EL (cell line): Measurements from ENCODE around the gene HCK.

Source experiments
- DNase-seq: peaks from one replicate; pipeline ENCODE4 v3.0.0-alpha.2; 2016

Gene HCK

DNA sequence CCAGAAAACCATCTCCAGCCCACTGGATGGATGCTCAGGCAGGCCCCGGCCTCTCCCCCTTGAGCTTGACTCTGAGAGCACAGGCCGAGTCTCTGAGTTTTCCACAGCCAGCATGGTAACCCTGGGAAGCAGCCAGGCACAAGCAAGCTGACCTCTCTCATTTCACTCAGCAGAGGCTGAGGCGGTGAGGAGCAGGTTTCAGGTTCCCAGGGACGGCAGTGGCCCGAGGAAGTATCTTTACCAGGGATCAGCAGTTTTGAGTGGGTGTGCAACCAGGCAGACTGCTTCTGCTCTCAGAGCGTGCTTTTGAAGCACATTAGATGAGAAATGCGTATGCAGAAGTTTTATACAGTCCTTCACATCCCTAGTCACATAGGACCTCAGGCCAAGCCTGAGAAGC lies 12.6 kb downstream of the HCK start:
- no peak for DNase-seq

DNA sequence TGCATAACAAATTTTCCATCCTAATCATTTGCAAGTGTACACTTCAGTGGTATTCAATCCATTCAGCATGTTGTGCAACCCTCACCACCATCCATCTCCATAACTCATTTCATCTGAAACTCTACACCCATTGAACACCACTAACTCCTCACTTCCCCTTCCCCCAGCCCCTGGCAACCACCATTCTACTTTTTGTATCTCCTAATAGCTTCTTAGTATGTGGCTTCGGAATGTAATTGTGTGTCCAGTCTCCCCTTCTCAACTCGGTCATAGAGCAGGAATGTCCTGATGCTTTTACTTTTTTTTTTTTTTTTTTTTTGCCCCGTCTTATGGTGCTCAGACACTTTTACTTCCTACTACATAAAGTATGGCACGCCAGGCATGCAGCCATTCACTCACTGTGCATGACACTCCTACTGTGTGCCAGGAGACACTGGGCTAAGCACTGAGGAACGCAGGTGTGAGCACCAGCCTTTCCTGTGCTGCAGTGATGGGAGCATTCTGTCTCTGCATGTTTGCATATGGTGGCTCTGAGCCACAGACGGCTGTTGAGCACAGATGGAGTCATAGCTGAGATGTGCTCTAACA lies 15.3 kb downstream of the HCK start:
- peak; percentile 95 for DNase-seq

DNA sequence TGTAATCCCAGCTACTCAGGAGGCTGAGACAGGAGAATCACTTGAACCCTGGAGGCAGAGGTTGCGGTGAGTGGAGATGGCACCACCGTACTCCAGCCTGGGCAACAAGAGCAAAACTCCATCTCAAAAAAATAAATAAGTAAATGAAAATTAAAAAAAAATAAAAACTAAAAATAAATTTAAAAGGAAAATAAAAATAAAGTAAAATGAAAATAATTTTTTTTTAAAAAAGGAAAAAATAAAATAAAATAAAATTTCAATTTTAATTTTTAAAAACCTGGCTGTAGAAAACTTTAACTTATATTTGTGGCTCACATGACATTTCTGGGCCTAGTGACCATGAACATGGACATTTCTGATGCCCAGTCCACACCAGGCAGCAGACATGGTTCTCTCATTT lies 16.1 kb downstream of the HCK start:
- DNase-seq: no peak

DNA sequence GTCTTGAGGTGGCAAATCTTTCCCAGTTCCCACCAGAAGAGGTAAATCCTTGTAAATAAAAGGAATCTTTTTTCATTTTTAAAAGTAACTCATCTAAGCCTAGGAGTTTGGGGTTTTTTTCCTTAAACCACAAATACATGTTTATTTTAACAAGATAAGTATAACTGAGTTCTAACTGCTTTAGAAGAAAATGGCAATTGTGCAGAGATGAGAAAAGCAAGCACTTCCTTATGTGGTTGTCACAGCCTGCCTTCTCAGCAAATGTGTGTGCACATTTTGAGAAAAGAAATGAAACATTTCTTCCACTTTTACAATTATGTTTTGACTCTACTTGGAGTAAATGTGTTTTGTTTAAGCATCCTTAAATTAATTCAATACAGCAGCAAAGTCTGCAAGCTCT lies 17.7 kb downstream of the HCK start:
- DNase-seq: no peak

DNA sequence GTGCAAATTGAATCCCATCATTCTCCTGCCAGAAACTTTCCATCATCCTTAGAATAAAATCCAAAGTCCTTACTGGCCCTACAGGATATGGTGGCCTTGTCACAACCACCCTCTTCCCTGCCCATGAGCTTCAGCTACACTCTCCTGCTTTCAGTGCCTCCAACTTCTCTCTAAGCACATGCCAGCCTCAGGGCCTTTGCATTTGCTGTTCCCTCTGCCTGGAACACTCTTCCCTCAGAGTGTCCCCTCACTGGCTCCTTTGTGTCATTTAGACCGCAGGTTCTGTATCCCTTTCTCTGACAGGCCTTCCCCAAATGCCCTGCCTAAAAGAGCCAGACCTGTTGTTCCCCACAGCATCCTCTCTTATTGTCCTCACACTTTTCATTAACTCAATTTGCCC lies 18.2 kb downstream of the HCK start:
- no peak for DNase-seq

DNA sequence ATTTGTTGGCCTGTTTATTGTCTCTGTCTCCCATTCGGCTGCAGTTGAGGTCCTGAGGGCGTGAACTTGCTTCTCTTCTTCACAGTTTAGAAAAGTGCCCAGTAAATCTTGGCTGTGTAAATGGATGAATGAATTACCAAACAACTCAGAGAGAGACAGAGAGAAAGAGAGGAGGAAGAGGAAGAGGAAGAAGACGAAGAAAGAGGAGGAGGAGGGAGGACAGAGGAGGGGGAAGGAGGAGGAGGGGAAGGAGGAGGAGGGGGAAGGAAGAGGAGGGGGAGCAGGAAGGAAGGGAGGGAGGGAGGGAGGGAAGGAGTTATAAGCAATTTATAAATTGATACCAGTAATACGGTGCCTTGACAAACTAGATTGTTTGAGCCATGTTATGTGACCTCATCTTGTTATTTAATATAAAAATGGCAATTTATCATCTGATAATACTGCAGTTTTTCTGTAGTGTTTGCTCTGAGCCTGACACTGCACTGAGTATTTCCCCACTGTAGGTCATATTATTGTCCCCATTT lies 18.7 kb downstream of the HCK start:
- DNase-seq: no peak

DNA sequence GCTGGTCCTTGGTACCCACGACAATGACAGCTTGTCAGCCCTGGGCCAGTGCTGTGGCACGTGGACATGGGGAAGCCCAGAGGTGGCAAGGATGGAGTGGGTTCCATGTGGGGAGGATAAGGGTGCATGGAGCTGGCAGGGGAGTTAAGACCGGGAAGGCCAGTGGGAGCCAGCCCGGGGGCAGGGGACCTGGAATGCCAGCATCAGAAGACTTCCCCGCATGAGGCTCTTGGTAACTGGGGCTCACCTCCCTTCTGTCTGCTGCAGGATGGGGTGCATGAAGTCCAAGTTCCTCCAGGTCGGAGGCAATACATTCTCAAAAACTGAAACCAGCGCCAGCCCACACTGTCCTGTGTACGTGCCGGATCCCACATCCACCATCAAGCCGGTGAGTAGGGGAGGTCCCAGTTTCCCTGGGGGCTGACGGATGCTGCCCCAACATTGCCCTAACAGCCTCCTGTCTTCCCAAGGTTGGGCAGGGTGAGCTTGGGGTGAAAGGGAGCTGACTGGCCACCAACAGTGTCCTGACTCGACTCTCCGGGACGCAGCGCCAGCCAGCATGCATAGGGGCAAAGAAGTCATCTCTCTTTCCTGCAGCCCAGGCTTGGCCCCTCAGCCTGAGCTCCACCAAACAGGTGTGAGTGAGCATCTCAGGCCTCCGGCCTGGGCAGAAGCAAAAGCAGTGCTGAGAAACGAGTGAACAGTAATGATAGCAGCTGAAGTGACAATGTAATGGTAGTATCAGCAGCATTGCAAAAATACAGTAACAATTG lies 19.5 kb downstream of the HCK start:
- DNase-seq: no peak

DNA sequence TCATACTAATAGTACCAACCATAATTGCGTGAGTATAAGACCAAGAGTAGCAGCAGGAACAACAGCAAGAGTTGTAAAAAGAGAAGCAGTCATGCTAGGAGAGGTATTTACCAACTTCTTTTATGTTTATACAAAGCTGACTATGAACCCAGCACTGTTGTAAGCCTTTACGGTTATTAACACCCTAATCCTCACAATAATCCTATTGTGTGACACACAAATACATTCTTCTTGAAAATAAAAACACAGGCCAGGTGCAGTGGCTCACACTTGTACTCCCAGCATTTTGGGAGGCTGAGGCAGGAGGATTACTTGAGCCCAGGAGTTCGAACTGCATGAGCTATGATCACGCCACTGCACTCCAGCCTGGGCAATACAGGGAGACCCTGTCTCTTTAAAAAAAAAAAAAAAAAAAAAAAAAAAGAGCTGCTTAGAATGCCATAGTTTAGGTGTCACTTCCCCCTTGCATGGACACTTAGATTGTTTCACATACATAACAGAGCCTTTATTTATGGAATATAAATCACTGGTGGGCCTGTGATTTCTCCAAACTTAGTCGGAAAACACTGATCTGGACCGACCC lies 20.2 kb downstream of the HCK start:
- peak; percentile 19 for DNase-seq

DNA sequence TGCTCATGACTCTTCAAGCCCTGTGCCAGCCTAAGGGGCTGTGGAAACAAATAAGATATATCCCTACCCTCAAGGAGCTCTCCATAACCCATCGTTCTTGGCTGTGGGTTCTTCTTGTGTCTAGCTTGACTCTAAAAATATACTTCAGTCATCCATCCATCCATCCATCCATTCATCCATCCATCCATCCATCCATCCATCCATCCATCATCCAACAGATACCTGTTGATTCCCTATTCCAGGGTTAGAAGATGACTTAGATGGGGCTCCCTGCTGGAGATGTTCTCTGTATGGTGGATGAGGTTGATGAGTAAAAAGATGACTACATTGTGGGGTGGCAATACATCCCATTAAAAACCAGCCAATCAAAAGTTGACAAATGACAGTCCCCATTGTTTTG lies 23.5 kb downstream of the HCK start:
- no peak for DNase-seq

DNA sequence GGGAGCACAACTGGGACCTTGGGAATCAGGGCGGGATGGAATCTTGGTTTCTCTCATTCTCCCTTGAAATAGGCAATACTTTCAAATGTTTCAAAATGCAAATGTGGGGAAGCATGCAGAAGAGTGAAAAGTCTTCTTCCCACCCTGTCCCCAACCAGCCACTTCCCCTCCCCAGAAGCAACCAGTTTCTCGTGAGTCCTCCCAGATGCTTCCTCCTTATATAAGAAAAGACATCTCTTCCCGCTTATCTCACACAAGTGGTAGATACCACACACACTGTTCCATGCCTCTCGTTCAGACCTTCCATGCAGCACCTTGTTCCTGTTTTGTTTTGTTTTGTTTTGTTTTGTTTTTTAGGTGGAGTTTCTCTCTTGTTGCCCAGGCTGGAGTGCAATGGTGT lies 25.1 kb downstream of the HCK start:
- no peak for DNase-seq

DNA sequence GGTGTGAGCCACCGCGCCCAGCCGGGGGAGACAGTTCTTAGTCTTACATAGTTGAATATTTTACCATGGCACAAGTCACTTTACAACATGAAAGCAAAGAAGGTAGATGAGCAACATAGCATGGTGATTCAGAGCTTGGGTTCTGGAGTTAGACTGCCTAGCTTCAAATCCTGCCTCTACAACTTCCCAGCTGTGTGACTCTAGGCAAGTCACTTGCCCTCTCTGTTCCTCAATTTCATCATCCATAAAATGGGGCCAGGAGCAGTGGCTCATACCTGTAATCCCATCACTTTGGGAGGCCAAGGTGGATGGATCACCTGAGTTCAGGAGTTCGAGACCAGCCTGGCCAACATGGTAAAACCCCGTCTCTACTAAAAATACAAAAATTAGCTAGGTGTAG lies 26.3 kb downstream of the HCK start:
- no peak for DNase-seq

DNA sequence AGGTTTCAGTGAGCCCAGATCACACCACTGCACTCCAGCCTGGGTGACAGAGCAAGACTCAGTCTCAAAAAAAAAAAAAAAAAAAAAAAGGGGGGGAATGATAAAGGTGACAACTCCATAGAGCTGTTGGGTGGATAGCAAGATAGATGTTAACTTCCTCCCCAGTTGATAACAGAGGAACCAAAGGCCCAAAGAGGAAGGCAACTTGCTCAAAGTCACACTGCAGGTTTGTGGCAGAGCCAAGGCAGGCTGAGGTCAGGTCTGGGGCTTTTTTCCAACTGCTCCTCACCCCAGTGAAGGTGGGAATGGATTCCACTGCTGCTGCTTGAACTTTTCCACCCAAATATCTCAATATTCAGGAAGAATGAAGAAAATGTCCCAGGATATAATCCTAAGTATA lies 26.7 kb downstream of the HCK start:
- no peak for DNase-seq

DNA sequence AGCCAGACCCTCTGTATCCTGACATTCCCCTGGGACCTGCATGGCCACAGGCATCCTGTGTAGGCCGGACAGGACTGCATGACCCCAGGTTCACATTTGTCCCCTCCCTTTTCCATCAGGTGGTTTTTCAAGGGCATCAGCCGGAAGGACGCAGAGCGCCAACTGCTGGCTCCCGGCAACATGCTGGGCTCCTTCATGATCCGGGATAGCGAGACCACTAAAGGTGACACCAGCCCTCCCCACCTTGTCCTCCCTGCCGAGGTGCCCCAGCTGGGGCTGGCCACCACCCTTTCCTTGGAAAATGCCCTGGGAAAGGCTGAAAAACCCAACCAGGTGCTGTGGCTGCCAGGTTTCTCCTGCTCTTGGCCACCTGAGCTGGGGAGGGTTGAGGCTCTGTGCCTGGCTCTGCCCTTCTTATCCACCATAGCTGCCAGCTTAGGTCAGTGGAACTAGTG lies 27.6 kb downstream of the HCK start:
- no peak for DNase-seq

DNA sequence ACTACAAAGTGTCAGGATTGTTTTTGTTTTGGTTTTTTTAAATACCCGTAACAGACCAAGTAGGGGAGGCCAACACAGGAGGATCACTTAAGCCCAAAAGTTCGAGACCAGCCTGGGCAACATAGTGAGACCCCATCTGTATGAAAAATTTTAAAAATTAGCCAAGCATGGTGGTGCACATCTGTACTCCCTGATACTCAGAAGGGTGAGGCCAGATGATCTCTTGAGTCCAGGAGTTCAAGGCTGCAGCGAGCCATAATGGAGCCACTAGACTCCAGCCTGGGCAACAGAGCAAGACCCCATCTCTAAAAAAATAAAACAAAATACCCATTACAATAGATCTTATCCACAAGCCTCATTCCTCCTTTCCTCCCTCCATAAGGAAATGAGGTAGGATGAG lies 28.7 kb downstream of the HCK start:
- no peak for DNase-seq

DNA sequence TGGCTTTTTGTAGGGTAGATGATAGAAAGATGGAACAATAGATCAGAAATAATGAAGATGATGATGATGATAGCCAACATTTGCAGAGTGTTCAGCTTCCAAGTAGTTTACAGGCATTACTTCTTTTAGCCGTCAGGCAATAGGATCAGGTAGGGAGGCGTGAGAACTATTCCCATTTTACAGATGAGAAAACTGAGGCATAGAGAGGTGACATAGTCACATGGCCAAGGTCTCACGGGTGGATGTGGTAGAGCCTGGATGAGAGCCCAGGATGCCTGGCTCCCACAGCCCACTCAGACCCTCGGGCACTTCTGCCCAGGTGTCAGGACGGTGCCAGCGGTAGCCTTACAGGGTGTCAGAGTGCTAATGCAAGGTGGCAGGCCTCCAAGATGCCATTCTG lies 31.4 kb downstream of the HCK start:
- DNase-seq: no peak

DNA sequence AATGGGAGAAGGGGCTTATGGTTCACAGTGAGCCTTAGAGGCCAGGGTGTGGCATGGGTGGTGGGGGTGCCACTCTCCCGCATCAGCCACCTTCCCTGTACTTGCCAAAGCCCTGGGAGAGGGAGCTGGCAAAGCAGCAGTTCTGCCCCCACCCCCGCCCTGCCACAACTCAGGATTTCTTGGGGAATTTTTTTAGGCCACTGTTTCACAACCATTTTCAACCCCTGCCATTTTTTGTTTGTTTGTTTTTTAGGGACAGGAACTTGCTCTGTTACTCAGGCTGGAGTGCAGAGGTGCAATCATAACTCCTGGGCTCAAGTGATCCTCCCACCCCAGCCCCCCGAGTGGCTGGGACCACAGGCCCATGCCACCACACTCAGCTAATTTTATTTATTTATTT lies 35.0 kb downstream of the HCK start:
- no peak for DNase-seq

DNA sequence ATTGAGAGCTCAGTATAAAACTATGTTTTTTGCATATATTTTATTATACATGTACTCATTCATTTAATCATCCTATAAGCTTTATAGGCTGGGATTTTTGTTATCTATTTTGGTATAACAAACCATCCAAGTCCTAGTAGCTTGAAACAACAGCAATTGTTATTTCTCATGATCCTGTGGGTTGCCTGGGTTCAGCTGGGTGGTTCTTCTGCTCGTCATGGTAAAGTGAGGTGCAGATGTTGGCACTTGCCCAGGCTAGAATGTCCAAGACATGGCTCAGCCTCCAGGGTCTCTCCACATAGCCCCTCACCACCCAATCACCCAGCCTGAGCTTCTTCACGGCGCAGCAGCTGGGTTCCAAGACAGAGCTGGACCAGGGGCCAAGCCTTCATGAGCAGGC lies 36.7 kb downstream of the HCK start:
- DNase-seq: no peak

DNA sequence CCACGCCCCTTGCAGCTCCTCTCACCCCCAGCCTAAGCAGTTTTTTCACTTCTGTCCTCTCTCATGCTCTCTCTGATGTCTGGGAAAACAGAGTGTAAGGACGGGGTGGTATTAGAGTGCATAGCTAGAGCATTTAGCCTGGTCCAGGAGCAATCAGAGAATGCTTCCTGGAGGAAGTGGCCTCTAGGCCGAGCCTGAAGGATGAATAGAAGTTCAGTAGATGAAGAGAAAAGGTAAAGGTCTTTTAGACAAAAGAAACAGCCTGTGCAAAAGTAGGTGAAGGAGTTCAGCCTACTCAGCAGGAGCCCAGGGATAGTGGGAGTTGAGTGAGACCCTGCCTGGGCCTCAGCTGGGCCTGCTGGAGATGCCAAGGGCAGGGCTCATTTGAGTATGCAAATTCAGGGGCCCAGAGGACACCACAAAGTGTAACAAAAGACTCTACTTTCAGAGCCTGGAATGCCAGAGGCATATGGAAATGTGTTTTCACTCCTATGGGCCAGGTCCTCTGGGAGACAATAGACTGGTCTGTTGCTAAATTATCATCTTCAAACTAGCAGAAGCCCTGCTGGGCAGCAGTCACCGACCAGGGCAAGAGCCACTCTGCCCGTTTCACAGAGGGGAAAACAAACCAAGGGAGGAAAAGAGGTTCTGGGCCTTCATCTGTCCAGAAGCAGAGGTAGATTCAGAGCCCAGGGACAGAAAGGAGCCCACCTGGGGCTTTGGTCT lies 37.8 kb downstream of the HCK start:
- DNase-seq: no peak

DNA sequence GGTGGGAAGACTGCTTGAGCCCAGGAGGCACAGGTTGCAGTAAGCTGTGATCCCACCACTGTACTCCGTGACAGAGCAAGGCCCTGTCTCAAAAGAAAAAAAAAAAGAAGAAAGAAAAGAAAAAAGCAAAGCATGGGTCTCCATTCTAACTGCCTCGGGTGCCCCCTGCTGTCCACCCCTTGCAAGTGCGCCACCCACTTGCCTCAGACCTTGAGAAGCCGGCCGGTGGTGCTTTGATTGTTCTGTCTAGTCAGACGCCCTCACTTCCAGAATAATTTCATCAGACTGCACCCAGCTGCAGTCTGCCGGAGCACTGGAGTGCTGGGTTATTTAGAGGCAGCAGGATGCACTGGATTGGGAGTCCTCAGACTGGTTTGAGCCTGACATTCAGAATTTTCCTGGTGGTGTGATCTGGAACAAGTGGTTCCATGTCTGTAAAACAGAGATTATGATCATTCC lies 39.9 kb downstream of the HCK start:
- DNase-seq: peak; percentile 74

DNA sequence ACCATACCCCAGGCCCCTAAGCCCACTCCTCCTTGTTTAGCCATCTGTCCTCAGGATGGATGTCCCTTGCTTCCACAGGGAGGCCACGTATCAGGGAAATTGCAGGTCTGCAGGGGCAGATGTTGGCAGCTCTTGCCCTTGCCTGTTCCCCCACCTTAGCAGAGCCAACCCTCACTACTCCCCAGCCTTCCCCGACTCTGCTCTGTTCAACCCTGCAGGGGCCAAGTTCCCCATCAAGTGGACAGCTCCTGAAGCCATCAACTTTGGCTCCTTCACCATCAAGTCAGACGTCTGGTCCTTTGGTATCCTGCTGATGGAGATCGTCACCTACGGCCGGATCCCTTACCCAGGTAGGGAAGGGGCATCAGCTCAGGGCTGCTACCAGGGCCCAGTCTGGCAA lies 46.7 kb downstream of the HCK start:
- DNase-seq: no peak

DNA sequence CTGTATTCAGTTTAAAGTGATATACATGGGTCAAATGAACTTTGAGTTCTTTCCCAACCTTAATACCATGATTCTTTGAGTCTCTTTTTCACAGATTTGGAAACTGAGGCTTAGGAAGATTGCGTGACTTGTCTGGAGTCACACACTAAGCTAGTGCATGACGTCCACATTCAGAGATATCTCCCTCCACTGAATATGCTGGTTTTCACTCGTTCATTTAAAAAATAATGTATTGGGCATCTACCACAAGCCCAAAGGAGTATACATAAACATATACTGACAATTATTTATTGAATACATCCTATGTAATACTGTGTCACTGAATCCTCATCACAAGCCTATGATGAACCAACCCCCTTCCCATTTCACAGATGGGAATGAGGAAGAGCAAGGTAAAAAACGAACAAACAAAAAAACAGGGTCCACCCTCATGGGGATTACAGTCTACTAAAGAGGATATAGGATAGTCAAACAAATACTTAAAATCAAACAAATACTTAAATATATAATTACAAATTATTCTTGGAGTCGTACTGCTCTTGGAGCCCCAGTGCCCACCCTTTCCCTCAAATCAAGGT lies 56.9 kb downstream of the HCK start:
- no peak for DNase-seq

DNA sequence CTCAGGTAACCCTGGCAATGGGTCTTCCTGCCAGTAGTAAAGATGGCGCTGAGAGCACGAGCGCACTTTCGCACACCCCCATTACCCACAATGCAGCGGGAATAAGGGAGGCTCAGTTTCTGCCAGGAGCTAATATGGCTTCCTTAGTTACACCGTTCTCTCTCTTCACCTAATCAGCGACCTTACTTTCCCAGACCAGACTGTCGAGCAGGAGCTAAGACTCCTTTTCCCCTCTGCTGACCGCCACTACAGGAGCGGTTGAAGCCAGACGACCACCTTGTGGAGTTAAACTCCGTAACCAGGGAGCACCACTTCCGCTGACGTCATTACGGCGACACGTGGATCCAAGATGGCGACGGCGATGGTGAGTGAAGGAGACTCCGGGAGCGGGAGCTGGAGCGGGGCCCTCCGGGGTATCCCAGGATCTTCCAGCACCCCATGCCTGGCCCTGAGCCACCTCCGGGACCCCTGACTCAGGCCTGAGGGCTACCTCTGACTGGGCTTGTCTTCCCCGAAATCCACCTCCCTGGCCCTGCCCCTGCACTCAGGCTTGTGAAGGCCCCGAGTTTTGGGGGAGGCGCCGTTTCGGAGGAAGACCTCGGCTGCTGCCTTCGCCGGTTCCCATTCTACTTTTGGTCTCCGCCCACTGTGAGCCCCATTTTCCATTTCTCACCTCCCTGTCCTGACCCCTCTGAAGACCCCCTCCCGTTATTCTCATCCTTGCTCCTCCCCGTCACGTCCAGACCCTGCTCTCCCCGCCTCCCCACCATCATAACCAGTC lies 57.5 kb downstream of the HCK start, which contains the start of gene TM9SF4:
TM9SF4 (plus strand) TSS at position 323 of the 781 bp plus-strand sequence; CDS start at position 350, 27 bp downstream.
- peak; percentile 95 for DNase-seq
